Hematopoietic multipotent progenitor cell treated with erythropoietin and hydrocortisone succinate and interleukin-3 and kit ligand, for 8 days (in vitro differentiated cells): ENCODE data around the gene TBC1D5.
"Not testable (repeated sequence)": the region's sequence is repeated elsewhere in the genome, so short reads cannot be mapped to it uniquely, and the experiment has no call there.

Experiments
- DNase-seq: peaks from one replicate; pipeline ENCODE4 v3.0.0-alpha.2; 2015

Gene TBC1D5

DNA sequence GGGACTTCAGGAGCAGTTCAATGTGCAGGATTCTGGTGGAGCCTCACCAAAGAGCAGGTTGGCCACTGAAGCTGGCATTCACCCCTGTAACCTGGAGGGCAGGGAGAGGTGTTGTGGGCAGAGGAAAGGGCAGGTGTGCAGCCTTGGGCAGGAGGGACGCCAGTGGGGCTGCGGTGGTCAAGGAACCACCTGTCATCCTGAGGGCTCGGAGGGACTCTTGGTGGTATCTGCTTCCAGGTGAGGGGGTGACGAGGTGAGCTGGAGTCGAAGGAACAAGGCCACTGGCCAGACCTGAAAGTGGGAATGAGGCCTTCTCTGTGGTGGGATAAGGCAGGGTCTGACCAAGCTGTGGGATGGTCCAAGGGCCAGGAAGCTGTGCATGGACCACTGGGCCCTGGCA lies 588.2 kb downstream of the TBC1D5 start:
- no peak for DNase-seq

DNA sequence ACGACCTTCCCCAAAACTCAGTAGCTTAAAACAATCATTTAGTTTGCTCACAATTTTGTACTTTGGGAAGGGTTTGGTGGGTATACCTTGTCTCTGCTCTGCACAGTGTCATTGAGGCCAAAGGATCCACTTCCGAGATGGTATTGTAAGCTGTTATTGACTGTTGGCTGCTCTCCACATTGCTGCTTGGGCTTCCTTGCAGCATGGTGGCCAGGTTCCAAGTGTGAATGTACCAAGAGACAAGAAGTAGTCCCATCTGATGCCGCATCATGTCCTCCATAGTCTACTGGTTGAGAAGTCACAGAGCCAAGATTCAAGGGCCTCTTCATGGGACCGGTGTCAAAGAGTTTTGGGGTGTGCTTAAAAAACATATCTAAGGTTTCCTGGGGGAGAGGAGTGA lies 589.2 kb downstream of the TBC1D5 start:
- no peak for DNase-seq

DNA sequence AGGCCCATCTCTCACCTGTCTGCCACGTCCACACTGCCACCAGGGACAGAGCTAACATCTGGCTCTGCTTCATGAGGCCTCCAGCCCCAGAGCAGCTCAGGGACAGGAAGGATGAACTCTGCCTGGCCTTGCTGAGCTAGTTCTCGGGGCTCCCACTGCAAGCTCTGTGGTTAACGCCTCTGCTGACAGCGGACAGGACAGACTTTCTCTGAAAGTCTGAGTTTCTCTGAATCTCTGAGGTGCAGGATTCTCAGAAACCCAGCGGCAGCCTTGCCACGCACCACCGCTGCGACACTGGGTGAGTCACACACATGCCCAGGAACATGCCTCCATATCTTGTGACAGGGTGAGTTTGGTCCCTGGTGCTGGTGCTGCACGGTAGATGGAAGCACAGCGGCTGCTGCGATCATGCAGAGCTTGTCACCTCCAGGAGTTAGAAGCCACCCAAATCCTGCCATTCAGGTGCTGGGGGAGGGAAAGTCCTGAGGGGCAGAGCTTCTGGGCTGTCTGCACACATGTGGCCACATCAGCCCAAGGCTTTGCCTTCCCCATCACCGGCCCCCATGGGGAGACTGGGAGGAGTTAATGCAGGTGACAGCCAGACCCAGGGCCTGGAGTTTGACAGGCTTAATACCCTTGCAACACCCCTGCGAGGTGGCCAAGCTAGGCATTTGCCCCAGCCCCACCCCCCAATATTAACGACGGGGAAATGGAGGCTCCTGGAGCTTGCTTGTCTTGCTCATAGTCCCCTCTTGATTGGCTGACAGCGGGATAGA lies 590.6 kb downstream of the TBC1D5 start:
- peak; percentile 88 for DNase-seq

DNA sequence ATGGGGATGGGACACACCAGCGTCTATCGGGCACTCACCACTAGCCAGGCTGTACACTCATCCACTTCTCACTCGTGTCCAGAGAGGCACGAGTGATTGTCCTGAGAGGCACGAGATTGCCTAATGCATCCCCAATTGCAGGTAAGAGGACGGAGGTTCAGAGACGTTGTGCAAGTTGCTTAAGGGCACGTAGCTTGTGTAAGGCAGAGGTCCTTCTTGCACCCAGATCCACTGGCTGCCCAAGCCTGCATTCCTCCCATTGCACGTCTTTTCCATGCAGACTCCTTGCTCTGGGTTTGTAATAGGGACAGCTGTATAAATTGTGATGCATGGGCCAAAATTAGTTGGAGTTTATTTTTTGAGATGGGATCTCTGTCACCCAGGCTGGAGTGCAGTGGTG lies 593.4 kb downstream of the TBC1D5 start:
- no peak for DNase-seq

DNA sequence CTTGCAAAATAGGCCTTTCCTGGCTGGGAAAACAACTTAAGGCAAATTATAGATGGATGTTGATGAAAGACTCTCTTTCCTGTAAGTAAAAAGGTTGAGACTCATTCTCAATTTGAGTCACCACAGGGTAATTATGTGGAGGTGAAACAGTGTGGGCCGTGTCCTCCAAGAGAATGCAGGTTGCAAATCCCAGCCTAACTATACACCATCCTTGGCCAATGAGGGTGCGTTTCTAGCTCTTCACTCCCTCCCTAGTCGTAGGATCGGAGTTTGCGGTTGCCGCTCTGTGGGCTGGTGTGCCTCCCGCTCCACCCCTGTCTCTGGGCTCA lies 597.8 kb downstream of the TBC1D5 start:
- no peak for DNase-seq

DNA sequence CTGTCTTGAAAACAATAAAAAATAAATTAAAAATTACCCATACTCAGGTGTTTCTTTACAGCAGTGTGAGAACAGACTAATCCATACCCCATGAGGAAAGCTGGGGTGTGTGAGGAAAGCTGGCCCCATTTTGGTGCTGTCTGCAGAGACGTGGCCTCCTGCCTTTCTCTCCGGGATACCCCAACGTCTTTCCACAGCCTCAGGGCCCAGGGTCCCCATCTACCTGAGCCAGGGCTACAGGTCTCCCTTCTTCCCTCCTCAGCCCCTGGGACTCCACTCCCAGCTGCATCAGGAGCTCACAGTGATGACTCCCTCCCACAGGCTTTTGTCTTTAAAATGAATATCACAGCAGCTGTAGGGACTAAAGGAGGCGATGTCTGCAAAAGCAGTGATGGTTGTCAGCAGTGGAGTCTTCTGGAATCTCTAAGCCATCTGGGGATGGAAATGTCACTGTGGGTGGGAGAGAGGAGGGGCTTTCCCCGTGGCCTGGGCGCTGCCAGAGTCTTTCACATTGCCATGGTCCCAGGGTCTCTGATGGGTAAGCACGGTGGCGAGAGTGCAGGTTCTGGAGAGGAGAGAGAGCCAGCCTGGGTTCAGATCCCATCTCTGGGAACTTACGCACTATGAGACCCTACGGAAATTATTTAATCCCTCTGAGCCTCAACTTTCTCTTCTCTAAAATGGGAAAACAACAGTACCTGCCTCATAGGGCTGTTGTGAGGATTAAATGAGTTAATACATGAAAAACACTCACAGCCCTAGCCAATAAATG lies 598.4 kb downstream of the TBC1D5 start:
- DNase-seq = no peak

DNA sequence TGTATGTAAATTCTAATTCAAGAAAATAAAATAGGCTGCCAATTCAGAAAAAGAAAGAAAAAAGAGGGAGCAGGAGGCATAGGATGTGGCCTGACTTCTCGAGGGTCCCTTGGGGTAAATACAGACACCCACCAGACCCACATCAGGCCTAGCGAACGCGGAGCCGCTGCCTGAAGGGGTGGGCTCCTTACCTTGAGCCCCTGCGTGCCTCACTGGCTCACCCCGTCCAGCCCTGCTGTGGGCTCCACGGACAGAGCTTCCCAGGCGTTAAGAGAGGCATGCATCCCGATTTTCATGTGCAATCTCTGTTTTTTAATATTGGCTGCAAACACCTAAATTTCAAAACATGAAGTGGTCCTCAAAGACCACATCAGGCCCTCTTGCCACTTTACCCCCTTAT lies 599.9 kb downstream of the TBC1D5 start:
- no peak for DNase-seq

DNA sequence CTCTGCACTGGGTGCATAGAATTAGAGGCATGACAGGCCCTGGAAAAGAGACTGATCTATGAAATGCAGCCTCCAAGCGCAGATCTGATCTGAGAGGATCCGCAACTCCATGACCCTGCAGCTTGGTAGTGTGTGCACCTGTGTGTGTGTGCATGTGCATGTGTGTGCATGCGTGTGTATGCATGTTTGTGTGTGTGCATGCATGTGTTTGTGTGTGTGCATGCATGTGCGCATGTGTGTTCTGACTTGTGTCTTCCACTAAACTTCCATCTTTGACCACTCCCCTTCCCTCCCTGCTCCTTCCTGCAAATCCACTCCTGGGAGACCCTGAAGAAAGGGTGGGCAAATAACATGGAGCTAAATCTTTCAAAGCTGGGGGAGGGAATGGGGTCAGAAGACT lies 600.7 kb downstream of the TBC1D5 start:
- DNase-seq = no peak

DNA sequence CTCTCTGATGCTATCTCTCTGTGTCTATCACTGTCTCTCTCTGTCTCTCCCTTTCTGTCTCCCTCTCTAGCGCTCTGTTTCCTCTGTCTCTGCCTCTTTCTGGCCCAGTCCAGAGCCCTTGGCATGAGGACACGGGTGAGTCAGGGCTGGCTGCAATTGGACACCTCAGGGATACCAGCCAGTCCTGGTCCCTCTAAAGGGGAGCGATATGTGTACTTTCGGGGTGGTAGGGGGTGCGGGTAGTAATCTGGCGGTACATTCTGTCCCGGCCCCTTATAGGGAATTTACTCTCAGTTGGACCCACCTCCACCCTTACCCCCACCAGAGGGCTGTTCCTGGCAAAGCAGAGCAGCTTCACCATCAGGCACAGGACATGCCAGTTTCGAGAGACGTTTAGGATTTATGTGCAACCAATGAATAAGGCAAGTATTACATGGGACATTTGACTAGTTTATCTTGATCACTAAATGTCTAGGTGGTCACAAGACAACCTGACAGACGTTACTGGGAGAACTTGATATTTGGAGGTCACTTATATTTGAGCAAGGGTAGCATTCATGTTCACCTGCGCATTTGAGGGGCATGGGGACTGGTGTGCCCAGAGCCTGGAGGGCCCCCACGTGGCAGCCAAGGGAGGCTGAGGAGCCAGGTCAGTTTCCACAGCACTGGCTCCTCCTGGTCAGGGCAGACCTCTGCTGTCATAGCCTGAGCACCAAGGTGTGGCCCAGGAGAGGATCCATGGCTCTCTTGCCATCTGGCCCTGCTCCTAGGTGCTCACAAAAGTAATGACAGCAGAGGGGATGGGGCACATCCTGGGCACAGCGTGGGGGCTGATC lies 601.5 kb downstream of the TBC1D5 start:
- no peak for DNase-seq

DNA sequence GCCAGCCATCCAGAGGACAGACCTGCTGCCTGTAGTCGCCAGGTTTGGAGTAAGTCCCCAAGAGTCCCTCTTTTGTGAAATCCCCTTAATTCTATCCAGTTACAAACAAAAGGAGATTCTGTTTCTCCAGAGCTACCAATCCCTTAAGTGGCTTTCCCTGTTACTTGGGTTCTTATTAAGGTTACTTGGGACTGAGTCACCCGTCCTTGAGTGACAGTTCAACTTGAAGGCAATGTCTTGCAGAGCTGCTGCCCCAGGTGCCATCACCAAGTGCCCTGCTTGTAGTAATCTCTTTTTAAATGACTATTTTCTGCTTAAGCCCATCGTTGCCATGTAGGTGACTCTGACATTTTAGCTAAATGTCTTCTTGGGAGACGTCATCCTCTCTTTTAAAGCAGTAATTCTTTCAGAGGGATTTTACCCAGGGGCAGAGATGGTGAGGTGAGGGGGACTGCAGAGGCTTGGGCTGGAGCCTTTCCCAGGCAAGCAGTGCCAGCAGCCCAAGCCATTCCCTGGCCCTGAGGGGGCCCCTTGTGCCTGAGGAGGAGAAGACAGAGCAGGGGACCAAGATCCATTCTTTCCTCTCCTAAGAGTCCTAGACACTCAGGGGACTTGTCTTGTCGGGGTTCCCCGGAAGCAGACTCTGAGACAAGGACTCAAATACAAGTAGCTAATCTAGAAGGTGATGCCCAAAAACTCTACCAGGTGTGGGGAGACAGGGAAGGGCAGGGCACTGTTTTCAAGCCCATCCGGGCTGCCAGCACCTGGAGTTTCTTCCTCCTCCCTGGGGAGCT lies 604.0 kb downstream of the TBC1D5 start:
- no peak for DNase-seq

DNA sequence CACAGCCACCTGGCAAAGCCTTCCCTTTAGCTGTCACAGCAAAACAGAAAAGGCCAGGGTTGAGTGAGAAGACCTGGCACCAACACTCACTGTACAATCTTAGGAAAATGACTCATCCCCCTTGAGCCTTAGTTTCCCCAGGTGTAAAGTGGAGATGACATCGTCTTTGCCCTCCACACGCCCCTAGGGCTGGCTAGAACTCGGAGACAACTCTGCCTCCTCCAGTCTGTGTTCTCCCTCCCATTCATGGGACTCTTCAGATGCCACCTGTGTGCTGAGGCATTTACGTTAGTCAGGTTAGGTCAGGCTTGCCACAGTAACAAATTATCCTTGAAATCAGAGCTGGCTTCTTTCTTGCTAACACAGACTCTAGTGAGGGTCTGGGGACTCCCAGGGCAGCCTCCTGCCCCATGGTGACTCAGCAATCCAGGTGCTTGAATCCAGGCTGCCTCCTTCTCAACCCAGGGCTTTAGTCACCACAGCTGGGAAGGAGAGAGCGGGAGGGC lies 605.1 kb downstream of the TBC1D5 start:
- no peak for DNase-seq

DNA sequence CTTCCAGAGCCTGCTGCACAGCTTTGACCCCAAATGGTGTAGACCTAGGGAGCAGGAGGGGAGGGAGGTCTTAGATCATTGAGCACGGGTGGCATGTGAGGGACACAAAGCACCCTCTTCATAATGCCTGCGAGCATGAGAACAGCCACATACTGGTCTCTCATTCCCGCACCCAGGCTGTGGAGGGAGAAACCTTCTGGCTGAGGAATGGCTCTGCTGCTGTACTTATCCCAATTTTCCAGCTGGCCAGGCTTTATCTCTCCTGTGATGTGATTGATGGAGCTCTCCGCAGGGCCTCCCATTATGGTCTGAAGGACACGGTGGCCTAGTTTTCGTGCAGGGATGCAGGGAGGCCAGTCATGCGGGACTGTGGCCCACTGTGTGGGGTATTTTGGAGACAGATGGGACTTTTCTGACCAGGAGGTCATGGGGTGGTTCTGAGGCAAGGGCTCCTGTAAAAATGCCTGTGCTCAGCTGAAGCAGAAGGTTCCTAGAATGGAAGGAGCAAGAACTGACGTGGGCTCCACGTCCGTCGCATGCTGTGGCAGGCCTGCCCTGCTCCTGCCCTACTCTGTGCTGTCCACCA lies 606.2 kb downstream of the TBC1D5 start:
- DNase-seq = no peak

DNA sequence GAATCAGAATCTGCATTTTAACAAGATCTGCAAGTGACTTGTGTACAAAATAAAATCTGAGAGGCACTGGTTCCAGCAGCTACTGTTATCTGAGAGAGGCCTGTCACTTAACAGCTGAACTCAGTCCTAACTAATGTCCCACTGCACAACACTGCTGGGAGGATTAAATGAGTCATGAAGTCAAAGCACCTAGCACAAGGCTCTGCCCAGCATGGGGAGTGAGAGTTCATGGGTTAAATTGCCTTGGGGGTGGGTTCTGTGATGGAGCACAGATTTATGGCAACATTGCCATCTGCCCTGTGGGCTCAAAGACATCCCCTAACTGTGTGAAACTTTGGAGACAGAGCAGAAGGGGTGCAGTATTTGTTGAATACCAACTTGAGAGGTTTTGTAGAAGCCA lies 606.7 kb downstream of the TBC1D5 start:
- no peak for DNase-seq

DNA sequence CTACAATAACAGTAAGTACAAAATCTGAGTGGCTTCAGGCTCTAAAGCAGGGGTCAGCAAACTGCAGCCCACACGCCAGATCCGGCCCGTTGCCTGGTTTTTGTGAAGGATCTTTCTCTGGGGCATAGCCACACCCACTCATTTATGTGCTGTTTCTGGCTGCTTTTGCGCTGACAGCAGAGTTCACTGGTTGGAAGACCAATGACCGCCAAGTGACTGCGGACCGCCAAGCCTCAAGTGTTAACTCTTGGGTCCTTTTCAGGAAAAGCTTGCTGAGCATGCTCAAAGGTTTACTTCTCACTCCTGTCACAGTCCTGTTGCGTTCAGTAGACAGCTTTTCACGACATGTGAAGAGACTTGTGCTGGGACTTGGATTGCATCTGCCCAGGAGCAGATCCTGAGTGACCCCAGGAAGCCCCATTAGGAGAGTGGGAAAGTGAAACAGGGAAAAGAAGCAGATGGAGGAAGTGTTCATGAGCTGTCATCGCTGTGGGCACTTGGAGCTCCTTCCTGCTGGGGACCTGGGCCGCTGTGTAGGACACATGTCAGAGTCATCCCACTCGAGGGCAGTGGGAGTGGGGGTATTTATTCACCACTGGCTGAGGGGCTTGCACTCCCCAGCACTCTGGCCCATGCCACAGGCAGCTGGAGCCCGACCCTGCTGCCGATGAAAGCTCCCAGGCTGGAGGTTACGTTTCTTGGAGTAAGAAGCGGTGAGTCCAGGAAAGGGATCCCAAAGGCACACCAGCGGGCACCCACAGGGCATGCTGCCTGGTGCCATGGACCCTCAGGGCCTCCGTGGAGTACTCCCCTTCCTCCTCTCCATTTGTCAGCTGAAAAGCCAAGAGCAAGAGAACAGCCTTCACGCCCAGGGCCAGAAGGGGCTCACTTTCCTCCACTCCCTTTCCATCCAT lies 608.5 kb downstream of the TBC1D5 start:
- no peak for DNase-seq

DNA sequence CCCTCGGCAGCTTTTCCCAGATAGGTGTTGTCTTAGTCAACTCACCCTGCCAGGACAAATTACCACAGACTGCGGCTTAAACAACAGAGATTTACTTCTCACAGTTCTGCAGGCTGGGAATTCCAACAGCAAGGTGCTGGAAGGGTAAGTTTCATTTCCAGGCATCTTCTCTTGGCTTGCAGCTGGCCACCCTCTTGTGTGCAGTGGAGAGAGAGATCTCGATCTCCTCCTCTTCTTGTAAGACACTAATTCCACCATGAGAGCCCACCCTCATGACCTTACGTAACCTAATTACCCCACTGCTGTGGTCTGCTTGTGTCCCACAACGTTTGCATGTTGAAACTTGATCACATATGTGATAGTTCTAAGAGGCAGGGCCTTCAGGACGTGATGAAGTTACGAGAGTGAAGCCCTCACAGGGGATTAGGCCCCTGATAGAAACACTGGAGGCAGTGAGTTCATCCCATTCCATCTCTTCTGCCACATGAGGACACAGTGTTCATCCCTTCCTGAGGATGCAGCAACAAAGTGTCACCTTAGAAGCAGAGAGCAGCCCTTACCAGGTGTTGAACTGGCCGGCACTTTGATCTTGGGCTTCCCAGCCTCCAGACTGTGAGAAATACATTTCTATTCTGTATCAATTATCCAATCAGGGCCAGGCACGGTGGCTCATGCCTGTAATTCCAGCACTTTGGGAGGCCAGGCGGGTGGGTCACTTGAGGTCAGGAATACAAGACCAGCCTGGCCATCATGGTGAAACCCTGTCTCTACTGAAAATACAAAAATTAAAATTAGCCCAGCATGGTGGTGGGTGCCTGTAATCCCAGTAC lies 609.9 kb downstream of the TBC1D5 start:
- DNase-seq = peak; percentile 17

DNA sequence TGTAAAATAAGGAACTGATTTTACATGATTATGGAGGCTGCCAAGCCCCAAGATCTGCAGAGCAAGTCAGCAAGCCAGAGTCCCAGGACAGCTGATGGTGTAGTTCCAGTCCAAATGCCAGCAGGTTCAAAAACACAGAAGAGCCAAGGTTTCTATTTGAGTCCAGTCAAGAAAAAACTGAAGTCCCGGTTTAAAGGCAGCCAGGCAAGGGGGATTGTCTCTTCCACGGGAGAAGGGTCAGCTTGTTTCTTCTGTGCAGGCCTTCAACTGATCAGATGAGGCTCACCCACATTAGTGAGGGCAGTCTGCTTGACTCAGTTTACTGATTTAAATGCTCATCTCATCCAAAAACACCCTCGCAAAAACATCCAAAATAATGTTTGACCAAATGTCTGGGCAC lies 611.5 kb downstream of the TBC1D5 start:
- no peak for DNase-seq

DNA sequence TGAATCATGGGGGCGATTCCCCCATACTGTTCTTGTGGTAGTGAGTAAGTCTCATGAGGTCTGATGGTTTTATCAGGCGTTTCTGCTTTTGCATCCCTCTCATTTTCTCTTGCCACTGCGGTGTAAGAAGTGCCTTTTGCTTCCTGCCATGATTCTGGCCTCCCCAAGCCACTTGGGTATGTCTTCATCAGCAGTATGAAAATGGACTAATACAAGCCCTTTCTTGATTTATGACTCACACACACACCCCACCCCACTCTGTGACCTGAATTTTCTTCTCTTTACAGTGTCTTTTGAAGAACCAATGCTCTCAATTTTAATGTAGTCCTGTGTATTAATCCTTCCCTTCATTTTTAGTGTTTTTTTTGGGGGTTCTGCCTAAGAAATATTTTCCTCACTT lies 612.9 kb downstream of the TBC1D5 start:
- no peak for DNase-seq

DNA sequence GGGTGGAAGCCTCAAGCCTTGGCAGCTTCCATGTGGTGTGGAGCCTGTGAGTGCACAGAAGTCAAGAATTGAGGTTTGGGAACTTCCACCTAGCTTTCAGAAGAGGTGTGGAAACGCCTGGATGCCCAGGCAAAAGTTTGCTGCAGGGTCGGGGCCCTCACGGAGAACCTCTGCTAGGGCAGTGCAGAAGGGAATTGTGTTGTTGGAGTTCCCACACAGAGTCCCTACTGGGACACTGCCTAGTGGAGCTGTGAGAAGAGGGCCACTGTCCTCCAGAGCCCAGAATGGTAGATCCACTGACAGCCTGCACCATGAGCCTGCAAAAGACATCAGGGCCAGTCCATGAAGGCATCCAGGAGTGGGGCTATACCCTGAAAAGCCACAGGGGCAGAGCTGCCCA lies 613.8 kb downstream of the TBC1D5 start:
- not testable (repeated sequence) for DNase-seq

DNA sequence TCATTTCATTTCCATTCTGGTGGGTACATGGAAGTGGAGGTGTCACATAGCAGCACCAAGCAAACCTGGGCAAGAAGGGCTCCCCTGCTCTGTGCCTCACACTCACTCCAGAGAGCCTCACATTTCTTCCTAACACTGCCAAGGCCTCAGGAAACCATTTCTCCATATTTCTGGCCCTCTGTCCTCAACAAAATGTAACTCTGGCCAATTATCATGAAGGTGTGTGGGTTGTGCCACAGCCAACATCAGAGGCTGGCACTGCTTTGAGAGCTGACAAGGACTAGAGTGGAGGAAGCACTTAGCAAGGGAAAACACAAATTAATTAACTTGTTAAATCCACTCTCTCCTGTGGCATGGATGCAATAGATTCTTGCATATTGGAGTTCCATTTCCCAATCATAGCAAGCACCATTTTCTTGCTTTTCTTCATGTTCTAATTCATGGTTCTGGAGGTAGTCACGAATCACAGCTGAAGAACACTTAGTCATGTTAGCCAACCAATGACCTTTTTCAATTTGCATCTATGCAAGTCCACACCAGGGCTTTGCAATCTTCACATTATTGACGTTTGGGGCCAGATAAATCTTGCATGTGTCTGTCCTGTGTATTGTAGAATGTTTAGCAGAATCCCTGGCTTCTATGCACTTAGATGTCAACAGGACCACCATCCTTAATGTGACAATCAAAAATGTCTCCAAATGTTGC lies 616.5 kb downstream of the TBC1D5 start:
- DNase-seq = no peak

DNA sequence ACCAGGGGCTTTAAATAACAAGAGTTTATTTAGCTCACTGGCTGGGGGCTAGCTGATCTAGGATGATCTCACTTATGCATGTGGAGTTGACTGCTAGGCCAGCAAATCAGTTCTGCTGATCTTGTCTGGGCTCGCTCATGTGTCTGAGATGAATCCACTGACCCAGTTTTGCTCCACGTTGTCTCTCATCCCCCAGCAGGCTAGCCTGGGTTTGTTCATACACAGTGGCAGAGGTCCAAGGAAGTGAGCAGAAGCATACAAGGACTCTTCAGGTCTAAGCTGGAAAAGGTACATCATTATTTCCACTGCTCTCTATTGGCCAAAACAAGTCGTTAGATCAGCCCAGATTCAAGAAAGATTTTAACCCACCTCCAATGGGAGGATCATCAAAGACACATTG lies 619.7 kb downstream of the TBC1D5 start:
- DNase-seq = no peak
